ENCODE measurements around the gene HIVEP3. TPM values are rescaled to one million over a fixed set of nuclear protein-coding genes. Genes with fewer than 3 reads are reported as not detected.

The HIVEP3 gene
- total and polyA plus RNA-seq, 8 donors = 1.8 to 65.3 (median 3.8) TPM

GRCh38 chr1:41742219-41742618 lies 176.5 kb downstream of the HIVEP3 start:
- no peak for TF ChIP-seq CTCF (IDR thresholded peaks at IDR 0.05)
- 61 to 83% (median 72%) methylated on average over 5 of the region's 5 CpGs for WGBS, 5 donors

GRCh38 chr1:41741244-41741643 lies 177.5 kb downstream of the HIVEP3 start:
- intact Hi-C loops (cut with DNase I; ENCODE audit: low total_unique reads) = no loop called here
- H3K27ac ChIP-seq = peak overlapping the region in 2 of 5 donors; percentile 56 to 60
- no peaks in the 10 kb centered on the region for H3K9me3 ChIP-seq
- 66 to 80% (median 73%) methylated on average over 7 of the region's 7 CpGs for WGBS, 5 donors
- no peak overlapping the region for H3K4me3 ChIP-seq
- TF ChIP-seq EP300 (IDR thresholded peaks at IDR 0.05) = no peak
- no peak for TF ChIP-seq CTCF (IDR thresholded peaks at IDR 0.05)
- no peak for TF ChIP-seq POLR2AphosphoS5 (IDR thresholded peaks at IDR 0.05)
- TF ChIP-seq POLR2A (IDR thresholded peaks at IDR 0.05) = no peak
- no peaks in the 10 kb centered on the region for H3K27me3 ChIP-seq
- peaks cover 0 to 29% (median 2%) of the 10 kb centered on the region in 4 donors for H3K4me1 ChIP-seq
- H3K36me3 ChIP-seq = no peaks in the 10 kb centered on the region
- no peak for DNase-seq

More at GRCh38 chr1:41742219-41742618, 176.5 kb downstream of the HIVEP3 start:
- intact Hi-C loops (cut with DNase I; ENCODE audit: low total_unique reads) = no loop called here
- Histone ChIP-seq H3K27me3 (no peaks in the 10 kb centered on the region), H3K9me3 (no peaks in the 10 kb centered on the region), H3K36me3 (no peaks in the 10 kb centered on the region), H3K4me3 (no peak overlapping the region), H3K27ac (no peak overlapping the region), H3K4me1 (peaks cover 0 to 29% (median 2%) of the 10 kb centered on the region in 4 donors)
- peak in 1 of 2 donors; percentile 36 for DNase-seq

GRCh38 chr1:41740630-41741239 lies 178.0 kb downstream of the HIVEP3 start:
- no peak for DNase-seq
- H3K36me3 ChIP-seq = no peaks in the 10 kb centered on the region
- H3K9me3 ChIP-seq = no peaks in the 10 kb centered on the region
- H3K4me1 ChIP-seq = peaks cover 0 to 30% (median 2%) of the 10 kb centered on the region in 4 donors
- TF ChIP-seq CTCF (IDR thresholded peaks at IDR 0.05) = no peak
- TF ChIP-seq POLR2AphosphoS5 (IDR thresholded peaks at IDR 0.05) = no peak
- no peak for TF ChIP-seq POLR2A (IDR thresholded peaks at IDR 0.05)
- TF ChIP-seq EP300 (IDR thresholded peaks at IDR 0.05) = no peak
- H3K27me3 ChIP-seq = no peaks in the 10 kb centered on the region
- intact Hi-C loops (cut with DNase I; ENCODE audit: low total_unique reads) = no loop called here
- 49 to 60% (median 54%) methylated on average over 4 to 5 of the region's 5 CpGs for WGBS, 5 donors
- H3K27ac ChIP-seq = peak overlapping the region in 2 of 5 donors; percentile 56 to 60
- no peak overlapping the region for H3K4me3 ChIP-seq

- WGBS, 5 donors = 86 to 96% (median 93%) methylated on average over 5 of the region's 5 CpGs
Measured at GRCh38 chr1:41740058-41740457, 178.7 kb downstream of the HIVEP3 start.

More at GRCh38 chr1:41740058-41740457, 178.7 kb downstream of the HIVEP3 start:
- H3K27me3 ChIP-seq = no peaks in the 10 kb centered on the region
- no peak overlapping the region for H3K4me3 ChIP-seq
- no peaks in the 10 kb centered on the region for H3K36me3 ChIP-seq
- intact Hi-C loops (cut with DNase I; ENCODE audit: low total_unique reads) = no loop called here
- peak overlapping the region in 3 of 5 donors; percentile 56 to 60 (median 59) for H3K27ac ChIP-seq
- H3K4me1 ChIP-seq = peaks cover 0 to 36% (median 2%) of the 10 kb centered on the region in 4 donors
- DNase-seq = no peak
- no peak for TF ChIP-seq CTCF (IDR thresholded peaks at IDR 0.05)
- no peak for TF ChIP-seq POLR2A (IDR thresholded peaks at IDR 0.05)
- TF ChIP-seq EP300 (IDR thresholded peaks at IDR 0.05) = no peak
- TF ChIP-seq POLR2AphosphoS5 (IDR thresholded peaks at IDR 0.05) = no peak
- no peaks in the 10 kb centered on the region for H3K9me3 ChIP-seq
